Ovary (tissue), 3 donors: ENCODE data around the gene NOL7.

Experiments
- CTCF ChIP-seq, 3 donors: fragments of 450-650 bp in 2 of 3; fragments of 200-600 bp in 1 of 3; IDR thresholded peaks; one replicate each; pipeline versions ENCODE4 v1.5.1 to v1.8.0; 2016 to 2022; ENCODE audit warnings: antibody characterized with exemption in 3 of 3, mild to moderate bottlenecking in 1 of 3
- EP300 ChIP-seq: sonication (generic); formaldehyde crosslinking; IDR thresholded peaks from one replicate; pipeline ENCODE4 v1.6.1; 2017; ENCODE audit warnings: antibody characterized with exemption
- POLR2A ChIP-seq: fragments of 450-650 bp; IDR thresholded peaks from one replicate; pipeline ENCODE4 v1.6.1; 2017; ENCODE audit warnings: antibody characterized with exemption, mild to moderate bottlenecking, moderate library complexity
- donor health status: DM: no; HTN: no; CAD: no.

- TF ChIP-seq POLR2A (no peak), CTCF (IDR thresholded peaks at IDR 0.05) (no peak), EP300 (no peak)
Observed at GRCh38 chr6:13589801-13590200, 25.3 kb upstream of the NOL7 start.
